Measurements from ENCODE around the gene EDEM3. TPM values are rescaled to one million over a fixed set of nuclear protein-coding genes. Genes with fewer than 3 reads are reported as not detected.

Gene EDEM3
- total and polyA plus RNA-seq, 9 of the 15 experiments (the other 6 are each of a cell fraction or from before 2014, with no cell fraction given) = 15.8 to 46.6 (median 28.0) TPM

- no peaks in the 10 kb centered on the region for H3K79me2 ChIP-seq (ENCODE audit: control insufficient read depth, insufficient read depth, low read length)
- no peak overlapping the region for H3K4me3 ChIP-seq
- no peak for FAIRE-seq
- no peak overlapping the region for H2AFZ ChIP-seq (ENCODE audit: low read depth, low read length)
- H3K36me3 ChIP-seq (ENCODE audit: control insufficient read depth, insufficient read depth, low read length) = no peaks in the 10 kb centered on the region
- POLR2A ChIA-PET = no interaction called here
- H3K27ac ChIP-seq (ENCODE audit: extremely low read depth, low read depth, low read length) = no peak overlapping the region
- no peak overlapping the region for H3K4me2 ChIP-seq (ENCODE audit: insufficient read depth, low read length)
- H3K9ac ChIP-seq (ENCODE audit: insufficient read depth in 1 of 2, low read depth in 2 of 2, low read length in 2 of 2) = no peak overlapping the region
- BruUV-seq (replicated peaks) = no TSS peak
- no peaks in the 10 kb centered on the region for H3K4me1 ChIP-seq (replicated peaks in 1 of 2; ENCODE audit: control insufficient read depth in 2 of 2, insufficient read depth in 2 of 2, low read length in 2 of 2)
- H3K9me3 ChIP-seq (replicated peaks; ENCODE audit: control insufficient read depth, insufficient read depth, low read depth, low read length) = no peaks in the 10 kb centered on the region
- no peaks in the 10 kb centered on the region; a peak in 1 of 5 replicates for H3K27me3 ChIP-seq (ENCODE audit: control insufficient read depth in 2 of 2, insufficient read depth in 2 of 2, low read length in 2 of 2)
- WGBS (ENCODE audit: insufficient coverage, low coverage, missing lambda C conversion rate) = 13% methylated on average over 2 of the region's 2 CpGs
- CTCF ChIA-PET (ENCODE audit: low intra/inter-chr PET ratio) = no interaction called here
- H4K20me1 ChIP-seq (replicated peaks; ENCODE audit: control insufficient read depth, insufficient read depth, low read length) = no peaks in the 10 kb centered on the region
- no peak for DNase-seq (ENCODE audit: extremely low read depth in 1 of 4, low spot score in 3 of 4)
- in situ Hi-C loops (cut with MboI) (loop anchor here (25.0 kb wide), 1 partner anchor 569 kb away; no protein-coding TSS in a partner anchor), intact Hi-C loops (cut with micrococcal nuclease) (no loop called here)
- no peak for ATAC-seq
- H3K9me1 ChIP-seq (ENCODE audit: control insufficient read depth, insufficient read depth, low read length) = no peaks in the 10 kb centered on the region
- TF ChIP-seq SETDB1 (IDR thresholded peaks at IDR 0.05; ENCODE audit: low read length) (no peak), POLR2B (IDR thresholded peaks at IDR 0.05; ENCODE audit: low read depth, partially characterized antibody) (no peak), ZNF134 (CRISPR knock-in tag; conservative IDR thresholded peaks at IDR 0.05) (no peak), ESRRA (IDR thresholded peaks at IDR 0.05; ENCODE audit: borderline replicate concordance, low read depth) (no peak), TAF1 (IDR thresholded peaks at IDR 0.05; ENCODE audit: control insufficient read depth, extremely low read depth, insufficient read depth, low read length, severe bottlenecking) (no peak), GATAD2A (IDR thresholded peaks at IDR 0.05) (no peak)
Observed at GRCh38 chr1:184656221-184656620, 98.4 kb downstream of the EDEM3 start.

GRCh38 chr1:184655185-184655584 lies 99.5 kb downstream of the EDEM3 start:
- intact Hi-C loops (cut with micrococcal nuclease) (no loop called here), in situ Hi-C loops (cut with MboI) (loop anchor here (25.0 kb wide), 1 partner anchor 568 kb away; no protein-coding TSS in a partner anchor)
- H3K79me2 ChIP-seq (ENCODE audit: control insufficient read depth, insufficient read depth, low read length) = no peaks in the 10 kb centered on the region
- ATAC-seq (no peak), DNase-seq (ENCODE audit: extremely low read depth in 1 of 4, low spot score in 3 of 4) (no peak), FAIRE-seq (no peak)
- H3K4me1 ChIP-seq (replicated peaks in 1 of 2; ENCODE audit: control insufficient read depth in 2 of 2, insufficient read depth in 2 of 2, low read length in 2 of 2) = no peaks in the 10 kb centered on the region
- H3K27me3 ChIP-seq (ENCODE audit: control insufficient read depth in 2 of 2, insufficient read depth in 2 of 2, low read length in 2 of 2) = no peaks in the 10 kb centered on the region; a peak in 1 of 5 replicates
- no peak overlapping the region for H3K4me2 ChIP-seq (ENCODE audit: insufficient read depth, low read length)
- no peak overlapping the region for H3K4me3 ChIP-seq
- no peak overlapping the region for H3K9ac ChIP-seq (ENCODE audit: insufficient read depth in 1 of 2, low read depth in 2 of 2, low read length in 2 of 2)
- ChIA-PET POLR2A (no interaction called here), CTCF (ENCODE audit: low intra/inter-chr PET ratio) (no interaction called here)
- TF ChIP-seq RBFOX2 (IDR thresholded peaks at IDR 0.05; ENCODE audit: low read depth, low read length) = no peak
- TF ChIP-seq, protein P1, sequence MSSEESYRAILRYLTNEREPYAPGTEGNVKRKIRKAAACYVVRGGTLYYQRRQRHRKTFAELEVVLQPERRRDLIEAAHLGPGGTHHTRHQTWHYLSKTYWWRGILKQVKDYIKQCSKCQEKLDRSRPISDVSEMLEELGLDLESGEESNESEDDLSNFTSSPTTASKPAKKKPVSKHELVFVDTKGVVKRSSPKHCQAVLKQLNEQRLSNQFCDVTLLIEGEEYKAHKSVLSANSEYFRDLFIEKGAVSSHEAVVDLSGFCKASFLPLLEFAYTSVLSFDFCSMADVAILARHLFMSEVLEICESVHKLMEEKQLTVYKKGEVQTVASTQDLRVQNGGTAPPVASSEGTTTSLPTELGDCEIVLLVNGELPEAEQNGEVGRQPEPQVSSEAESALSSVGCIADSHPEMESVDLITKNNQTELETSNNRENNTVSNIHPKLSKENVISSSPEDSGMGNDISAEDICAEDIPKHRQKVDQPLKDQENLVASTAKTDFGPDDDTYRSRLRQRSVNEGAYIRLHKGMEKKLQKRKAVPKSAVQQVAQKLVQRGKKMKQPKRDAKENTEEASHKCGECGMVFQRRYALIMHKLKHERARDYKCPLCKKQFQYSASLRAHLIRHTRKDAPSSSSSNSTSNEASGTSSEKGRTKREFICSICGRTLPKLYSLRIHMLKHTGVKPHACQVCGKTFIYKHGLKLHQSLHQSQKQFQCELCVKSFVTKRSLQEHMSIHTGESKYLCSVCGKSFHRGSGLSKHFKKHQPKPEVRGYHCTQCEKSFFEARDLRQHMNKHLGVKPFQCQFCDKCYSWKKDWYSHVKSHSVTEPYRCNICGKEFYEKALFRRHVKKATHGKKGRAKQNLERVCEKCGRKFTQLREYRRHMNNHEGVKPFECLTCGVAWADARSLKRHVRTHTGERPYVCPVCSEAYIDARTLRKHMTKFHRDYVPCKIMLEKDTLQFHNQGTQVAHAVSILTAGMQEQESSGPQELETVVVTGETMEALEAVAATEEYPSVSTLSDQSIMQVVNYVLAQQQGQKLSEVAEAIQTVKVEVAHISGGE (CRISPR knock-in tag; IDR thresholded peaks at IDR 0.05) = no peak
- no peak for TF ChIP-seq HMBOX1 (IDR thresholded peaks at IDR 0.05)
- TF ChIP-seq, protein P2, sequence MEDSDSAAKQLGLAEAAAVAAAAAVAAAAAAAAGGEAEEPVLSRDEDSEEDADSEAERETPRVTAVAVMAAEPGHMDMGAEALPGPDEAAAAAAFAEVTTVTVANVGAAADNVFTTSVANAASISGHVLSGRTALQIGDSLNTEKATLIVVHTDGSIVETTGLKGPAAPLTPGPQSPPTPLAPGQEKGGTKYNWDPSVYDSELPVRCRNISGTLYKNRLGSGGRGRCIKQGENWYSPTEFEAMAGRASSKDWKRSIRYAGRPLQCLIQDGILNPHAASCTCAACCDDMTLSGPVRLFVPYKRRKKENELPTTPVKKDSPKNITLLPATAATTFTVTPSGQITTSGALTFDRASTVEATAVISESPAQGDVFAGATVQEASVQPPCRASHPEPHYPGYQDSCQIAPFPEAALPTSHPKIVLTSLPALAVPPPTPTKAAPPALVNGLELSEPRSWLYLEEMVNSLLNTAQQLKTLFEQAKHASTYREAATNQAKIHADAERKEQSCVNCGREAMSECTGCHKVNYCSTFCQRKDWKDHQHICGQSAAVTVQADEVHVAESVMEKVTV (CRISPR knock-in tag; IDR thresholded peaks at IDR 0.05) = no peak
- no peak for TF ChIP-seq ZNF239 (CRISPR knock-in tag; IDR thresholded peaks at IDR 0.05)
- no peaks in the 10 kb centered on the region for H3K9me3 ChIP-seq (replicated peaks; ENCODE audit: control insufficient read depth, insufficient read depth, low read depth, low read length)
- BruUV-seq (replicated peaks) = no TSS peak
- no peaks in the 10 kb centered on the region for H4K20me1 ChIP-seq (replicated peaks; ENCODE audit: control insufficient read depth, insufficient read depth, low read length)
- H3K27ac ChIP-seq (ENCODE audit: extremely low read depth, low read depth, low read length) = no peak overlapping the region
- no peak overlapping the region for H2AFZ ChIP-seq (ENCODE audit: low read depth, low read length)
- H3K36me3 ChIP-seq (ENCODE audit: control insufficient read depth, insufficient read depth, low read length) = no peaks in the 10 kb centered on the region
- H3K9me1 ChIP-seq (ENCODE audit: control insufficient read depth, insufficient read depth, low read length) = no peaks in the 10 kb centered on the region

Measured in K562 (cell line).